Trophoblast cell (in vitro differentiated cells and primary cell): ENCODE measurements around the gene ELP4.

Source experiments
- DNase-seq, 2 donors: peaks; one replicate each; pipeline ENCODE4 v3.0.0-alpha.2; 2016
- H2AFZ ChIP-seq: 2 replicates; pipeline ENCODE4 v1.6.1; 2013; ENCODE audit warnings: low read length, moderate library complexity, mild to moderate bottlenecking; ENCODE audit not compliant: insufficient read depth, poor library complexity
- H2AK5ac ChIP-seq: 2 replicates; pipeline ENCODE4 v1.6.1; 2013; ENCODE audit warnings: mild to moderate bottlenecking, low read length
- H2BK120ac ChIP-seq: 2 replicates; pipeline ENCODE4 v1.6.1; 2013; ENCODE audit warnings: low read length, mild to moderate bottlenecking, moderate library complexity; ENCODE audit not compliant: insufficient read depth, poor library complexity
- H2BK12ac ChIP-seq: 2 replicates; pipeline ENCODE4 v1.6.1; 2013; ENCODE audit warnings: mild to moderate bottlenecking, low read length, moderate library complexity
- H2BK5ac ChIP-seq: 2 replicates; pipeline ENCODE4 v1.6.1; 2013; ENCODE audit warnings: low read length, low read depth, moderate library complexity, mild to moderate bottlenecking; ENCODE audit not compliant: poor library complexity
- H3K14ac ChIP-seq: 2 replicates; pipeline ENCODE4 v1.6.1; 2013; ENCODE audit warnings: mild to moderate bottlenecking, low read length
- H3K18ac ChIP-seq: 2 replicates; pipeline ENCODE4 v1.6.1; 2013; ENCODE audit warnings: mild to moderate bottlenecking, low read length
- H3K23ac ChIP-seq: 2 replicates; pipeline ENCODE4 v1.6.1; 2013; ENCODE audit warnings: low read length
- H3K27ac ChIP-seq: 2 replicates; pipeline ENCODE4 v1.5.1; 2013; ENCODE audit warnings: low read depth, mild to moderate bottlenecking, inconsistent platforms, low read length, moderate library complexity
- H3K27me3 ChIP-seq: 2 replicates; pipeline ENCODE4 v1.6.1; 2013; ENCODE audit warnings: inconsistent platforms, mild to moderate bottlenecking, low read length, moderate library complexity; ENCODE audit not compliant: insufficient read depth
- H3K36me3 ChIP-seq, 2 experiments: 1 replicate in 1 of 2; 2 replicates in 1 of 2; pipeline ENCODE4 v1.6.1; 2013; ENCODE audit warnings: low read length in 2 of 2, mild to moderate bottlenecking in 2 of 2, moderate library complexity in 1 of 2; ENCODE audit not compliant: insufficient read depth in 2 of 2, control insufficient read depth in 1 of 2
- H3K4ac ChIP-seq: 2 replicates; pipeline ENCODE4 v1.6.1; 2013; ENCODE audit warnings: low read depth, mild to moderate bottlenecking, low read length, moderate library complexity
- H3K4me1 ChIP-seq, 2 experiments: 1 replicate in 1 of 2; 2 replicates in 1 of 2; pipeline ENCODE4 v1.6.1; 2013; ENCODE audit warnings: low read length in 2 of 2, mild to moderate bottlenecking in 2 of 2, moderate library complexity in 1 of 2; ENCODE audit not compliant: insufficient read depth in 2 of 2, control insufficient read depth in 1 of 2
- H3K4me2 ChIP-seq: 2 replicates; pipeline ENCODE4 v1.6.1; 2013; ENCODE audit warnings: inconsistent platforms, mild to moderate bottlenecking, low read length, moderate library complexity
- H3K4me3 ChIP-seq: 2 replicates; pipeline ENCODE4 v1.5.1; 2013; ENCODE audit warnings: mild to moderate bottlenecking, low read depth, low read length, inconsistent platforms
- H3K79me1 ChIP-seq: one replicate; pipeline ENCODE4 v1.6.1; 2013; ENCODE audit warnings: low read length
- H3K79me2 ChIP-seq: 2 replicates; pipeline ENCODE4 v1.6.1; 2013; ENCODE audit warnings: low read length, mild to moderate bottlenecking; ENCODE audit not compliant: control insufficient read depth, insufficient read depth, poor library complexity
- H3K9ac ChIP-seq: 2 replicates; pipeline ENCODE4 v1.6.1; 2013; ENCODE audit warnings: mild to moderate bottlenecking, low read length
- H3K9me3 ChIP-seq: 2 replicates; pipeline ENCODE4 v1.6.1; 2013; ENCODE audit warnings: low read depth, mild to moderate bottlenecking, control low read depth, inconsistent platforms, low read length; ENCODE audit not compliant: insufficient read depth
- H4K12ac ChIP-seq: 2 replicates; pipeline ENCODE4 v1.6.1; 2013; ENCODE audit warnings: low read depth, mild to moderate bottlenecking, low read length, moderate library complexity
- H4K8ac ChIP-seq: 2 replicates; pipeline ENCODE4 v1.6.1; 2013; ENCODE audit warnings: low read depth, mild to moderate bottlenecking, low read length, moderate library complexity
- H4K91ac ChIP-seq: one replicate; pipeline ENCODE4 v1.6.1; 2013; ENCODE audit warnings: low read depth, mild to moderate bottlenecking, low read length, moderate library complexity
- WGBS: extraction: QIAGEN DNeasy Blood & Tissue Kit; methylation state at CpG from one replicate; pipeline ENCODE4 v1.1.7; 2013; ENCODE audit warnings: missing lambda C conversion rate; ENCODE audit not compliant: insufficient read length, insufficient coverage; ENCODE audit errors: extremely low coverage; 5-methylcytosine and 5-hydroxymethylcytosine counted together

Gene ELP4

GRCh38 chr11:31834237-31834636, 324.7 kb downstream of the ELP4 start:
- DNase-seq, result no peak

More at GRCh38 chr11:31834237-31834636, 324.7 kb downstream of the ELP4 start:
- Histone ChIP-seq H4K91ac (no peak overlapping the region), H4K8ac (no peak overlapping the region), H3K4me1 (no peaks in the 10 kb centered on the region), H4K12ac (no peak overlapping the region), H3K9me3 (no peaks in the 10 kb centered on the region), H3K9ac (no peak overlapping the region), H3K4ac (no peak overlapping the region), H3K23ac (no peak overlapping the region), H3K18ac (no peak overlapping the region), H3K79me1 (no peaks in the 10 kb centered on the region), H3K27ac (no peak overlapping the region), H3K79me2 (no peaks in the 10 kb centered on the region), H3K27me3 (no peaks in the 10 kb centered on the region), H2BK120ac (no peak overlapping the region), H3K14ac (no peak overlapping the region), H3K4me3 (no peak overlapping the region), H3K4me2 (no peak overlapping the region), H2BK5ac (no peak overlapping the region), H2AK5ac (no peak overlapping the region), H3K36me3 (no peaks in the 10 kb centered on the region), H2AFZ (no peak overlapping the region), H2BK12ac (no peak overlapping the region)
- no CpG with 5 or more reads among the region's 1 CpG for WGBS
